Lower leg skin (tissue), 3 donors: ENCODE results near the gene TNNI2.

Source experiments
- POLR2A ChIP-seq, 2 donors: fragments of 450-650 bp; IDR thresholded peaks; one replicate each; pipeline ENCODE4 v1.6.1; 2016 to 2017; ENCODE audit warnings: antibody characterized with exemption in 2 of 2, mild to moderate bottlenecking in 1 of 2, moderate library complexity in 1 of 2
- TF ChIP-seq, protein P1 (sequence below), 3 donors: fragments of 450-650 bp; IDR thresholded peaks; one replicate each; pipeline ENCODE4 v1.5.1; 2016; ENCODE audit warnings: antibody characterized with exemption in 3 of 3, mild to moderate bottlenecking in 3 of 3, moderate library complexity in 2 of 3

- no peak for TF ChIP-seq POLR2A (IDR thresholded peaks at IDR 0.05)
- TF ChIP-seq, protein P1, sequence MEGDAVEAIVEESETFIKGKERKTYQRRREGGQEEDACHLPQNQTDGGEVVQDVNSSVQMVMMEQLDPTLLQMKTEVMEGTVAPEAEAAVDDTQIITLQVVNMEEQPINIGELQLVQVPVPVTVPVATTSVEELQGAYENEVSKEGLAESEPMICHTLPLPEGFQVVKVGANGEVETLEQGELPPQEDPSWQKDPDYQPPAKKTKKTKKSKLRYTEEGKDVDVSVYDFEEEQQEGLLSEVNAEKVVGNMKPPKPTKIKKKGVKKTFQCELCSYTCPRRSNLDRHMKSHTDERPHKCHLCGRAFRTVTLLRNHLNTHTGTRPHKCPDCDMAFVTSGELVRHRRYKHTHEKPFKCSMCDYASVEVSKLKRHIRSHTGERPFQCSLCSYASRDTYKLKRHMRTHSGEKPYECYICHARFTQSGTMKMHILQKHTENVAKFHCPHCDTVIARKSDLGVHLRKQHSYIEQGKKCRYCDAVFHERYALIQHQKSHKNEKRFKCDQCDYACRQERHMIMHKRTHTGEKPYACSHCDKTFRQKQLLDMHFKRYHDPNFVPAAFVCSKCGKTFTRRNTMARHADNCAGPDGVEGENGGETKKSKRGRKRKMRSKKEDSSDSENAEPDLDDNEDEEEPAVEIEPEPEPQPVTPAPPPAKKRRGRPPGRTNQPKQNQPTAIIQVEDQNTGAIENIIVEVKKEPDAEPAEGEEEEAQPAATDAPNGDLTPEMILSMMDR (IDR thresholded peaks at IDR 0.05): no peak
These were observed 12.9 kb upstream of the TNNI2 start for GRCh38 chr11:1825785-1826451.
